NCI-H1694 treated with DMSO at 0.1 percent for 48 hours (cell line): ENCODE results near the gene PRM2.
"Not testable (repeated sequence)": the region's sequence is repeated elsewhere in the genome, so short reads cannot be mapped to it uniquely, and the experiment has no call there.

ENCODE experiments used
- DNase-seq: peaks from one replicate; lab custom pipeline; 2025; lab: John Stamatoyannopoulos, UW

The PRM2 gene

DNA sequence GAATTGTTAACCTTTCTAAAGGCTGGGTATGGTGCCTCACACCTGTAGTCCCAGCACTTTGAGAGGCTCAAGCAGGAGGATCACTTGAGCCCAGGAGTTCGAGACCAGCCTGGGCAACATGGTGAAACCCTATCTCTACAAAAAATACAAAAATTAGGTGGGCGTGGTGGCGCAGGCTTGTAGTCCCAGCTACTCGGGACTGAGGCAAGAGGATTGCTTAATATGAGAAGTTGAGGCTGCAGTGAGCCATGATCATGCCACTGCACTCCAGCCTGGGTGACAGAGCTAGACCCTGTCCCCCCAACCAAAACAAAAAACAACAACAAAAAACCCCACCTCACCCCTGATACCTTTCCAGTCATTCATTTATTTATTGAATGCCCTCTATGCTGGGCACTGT, 13.4 kb upstream of the PRM2 start:
- DNase-seq = not testable (repeated sequence)

DNA sequence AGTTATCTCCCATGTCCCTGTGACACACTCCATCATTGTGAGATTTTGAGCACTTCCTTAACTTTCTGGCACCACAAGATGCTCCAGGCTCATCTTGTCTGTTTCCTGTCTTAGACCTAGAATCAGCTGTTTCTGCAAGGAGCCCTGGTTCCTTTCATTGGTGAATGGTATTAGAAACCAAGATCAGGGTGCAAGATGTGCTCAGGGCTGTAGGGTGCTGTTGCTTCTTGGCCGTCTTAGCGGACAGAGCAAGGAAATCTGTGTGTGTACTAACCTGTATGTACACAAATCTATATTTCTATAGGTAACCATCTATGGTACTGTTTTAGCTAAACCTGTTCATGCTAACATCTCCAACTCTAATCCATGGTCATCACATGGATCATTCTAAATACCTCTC, 12.9 kb upstream of the PRM2 start:
- no peak for DNase-seq

DNA sequence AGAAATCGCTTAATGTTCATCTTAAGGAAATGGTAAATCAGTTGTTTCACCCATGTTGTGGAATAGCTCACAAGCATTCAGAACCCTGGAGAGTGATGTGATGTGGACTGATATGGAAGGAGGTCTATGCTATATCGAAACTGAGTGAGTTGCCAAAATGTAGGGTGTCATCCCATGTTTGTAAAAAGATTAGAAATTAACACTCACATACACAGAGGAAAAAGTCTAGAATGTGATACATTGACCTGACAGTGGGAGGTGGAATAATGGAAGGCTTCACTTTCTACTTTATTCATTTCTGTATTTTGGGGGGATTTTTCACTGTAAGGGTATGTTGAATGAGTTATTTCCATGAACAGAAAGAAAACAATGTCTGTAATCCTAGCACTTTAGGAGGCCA, 9.6 kb upstream of the PRM2 start:
- no peak for DNase-seq

DNA sequence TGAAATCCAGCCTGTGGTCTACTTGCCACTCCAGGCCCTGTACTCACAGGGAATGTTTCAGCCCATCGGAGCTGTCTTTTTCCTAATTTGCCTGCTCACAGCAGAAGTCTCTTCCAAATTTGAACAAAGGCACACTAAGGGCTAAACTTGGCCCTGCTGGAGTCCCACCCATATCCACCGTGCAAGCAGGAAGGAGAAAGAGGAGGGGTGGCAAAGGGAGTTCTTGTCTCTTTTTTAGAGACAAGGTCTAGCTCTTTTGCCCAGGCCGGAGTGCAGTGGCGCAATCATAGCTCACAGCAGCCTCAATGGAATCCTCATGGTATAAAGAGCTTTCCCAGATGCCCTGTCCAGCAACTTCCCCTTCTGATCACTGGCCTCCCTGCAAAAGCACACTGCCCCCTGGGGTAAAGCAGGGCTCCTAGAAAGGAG, 7.6 kb upstream of the PRM2 start:
- DNase-seq = no peak

DNA sequence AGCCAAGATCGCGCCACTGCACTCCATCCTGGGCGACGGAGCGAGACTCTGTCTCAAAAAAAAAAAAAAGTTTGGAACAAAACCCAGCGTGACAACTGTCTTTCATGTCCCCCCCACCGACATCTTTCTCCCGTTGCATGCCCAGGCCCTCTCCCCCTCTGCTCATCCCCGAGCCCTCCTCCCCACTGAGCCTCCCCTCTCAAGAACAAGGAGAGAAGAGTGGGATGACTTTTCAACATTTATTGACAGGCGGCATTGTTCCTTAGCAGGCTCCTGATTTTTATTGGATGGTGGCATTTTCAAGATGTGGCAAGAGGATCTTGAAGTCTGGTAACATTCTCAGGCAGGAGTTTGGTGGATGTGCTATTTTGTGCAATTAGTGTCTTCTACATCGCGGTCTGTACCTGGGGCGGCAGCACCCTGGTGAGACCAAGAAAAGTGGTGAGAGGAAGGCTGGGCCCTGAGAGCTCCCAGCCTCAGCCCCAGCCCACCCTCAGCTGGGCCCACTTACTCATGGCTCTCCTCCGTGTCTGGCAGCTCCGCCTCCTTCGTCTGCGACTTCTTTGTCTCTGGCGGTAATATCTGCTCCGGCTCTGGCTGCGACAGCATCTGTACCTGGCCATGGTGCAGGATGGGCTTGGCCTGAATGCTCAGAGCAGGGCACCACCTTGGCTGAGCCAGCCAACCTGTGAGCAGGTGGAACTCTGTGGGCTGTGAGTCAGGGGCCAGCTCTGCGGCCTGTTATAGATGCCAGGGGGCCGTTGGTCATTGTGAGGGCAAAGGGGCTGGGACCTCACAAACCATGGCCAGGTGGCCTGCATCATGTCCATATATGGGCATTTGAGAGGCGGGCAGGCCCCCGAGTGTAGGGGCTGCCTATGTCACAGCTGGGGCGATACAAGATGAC, 4.6 kb upstream of the PRM2 start, which contains the start of gene PRM1:
Gene PRM1 (minus strand): TSS at position 715 of the 907 bp plus-strand sequence. CDS start 92 bp downstream, at position 623.
- no peak for DNase-seq

DNA sequence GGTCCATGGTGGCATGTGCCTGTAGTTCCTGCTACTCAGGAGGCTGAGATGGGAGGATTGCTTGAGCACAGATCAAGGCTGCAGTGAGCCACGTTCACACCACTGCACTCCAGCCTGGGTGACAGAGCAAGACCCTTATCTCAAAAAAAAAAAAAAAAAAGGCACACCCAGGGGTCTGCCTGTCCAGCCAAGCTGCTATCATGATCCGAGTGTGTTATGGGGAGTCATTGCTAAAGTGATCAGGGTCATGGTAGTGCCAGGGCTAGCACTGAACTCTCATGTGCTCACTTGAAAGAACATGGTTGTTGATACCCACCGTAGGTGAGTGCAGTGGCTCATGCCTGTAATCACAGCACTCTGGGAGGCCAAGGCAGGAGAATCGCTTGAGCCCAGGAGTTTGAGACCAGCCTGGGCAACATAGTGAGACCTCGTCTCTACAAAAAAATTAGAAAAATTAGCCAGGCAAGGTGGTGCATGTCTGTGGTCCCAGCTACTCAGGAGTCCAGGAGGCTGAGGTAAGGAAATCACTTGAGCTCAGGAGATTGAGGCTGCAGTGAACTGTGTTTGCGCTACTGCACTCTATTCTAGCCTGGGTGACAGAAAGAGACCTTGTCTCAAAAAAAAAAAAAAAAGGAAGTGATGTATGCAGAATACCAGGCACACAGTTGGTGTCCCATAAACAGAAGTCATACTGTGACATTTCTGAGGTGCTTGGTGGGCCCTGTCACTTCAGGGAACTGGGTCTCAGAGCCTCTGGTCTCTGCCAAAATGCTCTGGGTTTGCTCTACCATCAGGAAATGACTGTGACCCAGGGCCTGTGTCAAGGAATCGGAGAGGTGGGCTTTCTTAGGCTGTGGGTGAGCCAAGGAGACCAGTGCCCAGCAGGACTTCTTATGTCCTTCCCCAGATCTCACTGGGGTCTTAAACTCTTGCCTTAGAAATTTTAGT, 2.7 kb upstream of the PRM2 start:
- no peak for DNase-seq

DNA sequence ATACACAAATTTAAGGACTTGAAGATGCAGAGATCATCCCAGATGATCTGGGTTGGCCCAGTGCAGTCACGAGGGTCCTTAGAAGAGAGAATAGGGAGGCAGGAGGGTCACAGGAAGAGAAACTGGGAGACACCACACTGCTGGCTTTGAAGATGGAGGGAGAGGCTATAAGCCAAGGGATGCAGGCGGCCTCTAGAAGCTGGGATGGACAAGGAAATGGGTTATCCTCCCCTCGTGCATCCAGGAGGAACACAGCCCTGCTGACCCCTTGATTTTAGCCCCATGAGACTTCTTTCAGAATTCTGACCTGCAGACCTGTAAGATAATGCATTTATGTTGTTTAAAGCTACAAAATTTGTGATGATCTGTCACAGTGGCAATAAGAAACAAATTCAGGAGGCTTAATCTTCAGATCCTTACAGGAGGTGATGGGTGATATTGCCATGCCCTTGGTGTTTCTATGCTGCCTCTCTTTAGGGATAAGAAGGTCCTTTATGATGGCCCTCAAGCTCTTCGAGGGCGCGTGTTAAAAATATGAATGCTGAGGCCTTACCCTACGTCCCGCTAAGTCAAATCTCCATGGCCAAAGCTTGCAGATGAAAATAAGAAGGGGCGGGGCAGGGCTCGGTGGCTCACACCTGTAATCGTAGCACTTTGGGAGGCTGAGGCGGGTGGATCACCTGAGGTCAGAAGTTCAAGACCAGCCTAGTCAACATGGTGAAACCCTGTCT, 1.5 kb upstream of the PRM2 start:
- no peak for DNase-seq

DNA sequence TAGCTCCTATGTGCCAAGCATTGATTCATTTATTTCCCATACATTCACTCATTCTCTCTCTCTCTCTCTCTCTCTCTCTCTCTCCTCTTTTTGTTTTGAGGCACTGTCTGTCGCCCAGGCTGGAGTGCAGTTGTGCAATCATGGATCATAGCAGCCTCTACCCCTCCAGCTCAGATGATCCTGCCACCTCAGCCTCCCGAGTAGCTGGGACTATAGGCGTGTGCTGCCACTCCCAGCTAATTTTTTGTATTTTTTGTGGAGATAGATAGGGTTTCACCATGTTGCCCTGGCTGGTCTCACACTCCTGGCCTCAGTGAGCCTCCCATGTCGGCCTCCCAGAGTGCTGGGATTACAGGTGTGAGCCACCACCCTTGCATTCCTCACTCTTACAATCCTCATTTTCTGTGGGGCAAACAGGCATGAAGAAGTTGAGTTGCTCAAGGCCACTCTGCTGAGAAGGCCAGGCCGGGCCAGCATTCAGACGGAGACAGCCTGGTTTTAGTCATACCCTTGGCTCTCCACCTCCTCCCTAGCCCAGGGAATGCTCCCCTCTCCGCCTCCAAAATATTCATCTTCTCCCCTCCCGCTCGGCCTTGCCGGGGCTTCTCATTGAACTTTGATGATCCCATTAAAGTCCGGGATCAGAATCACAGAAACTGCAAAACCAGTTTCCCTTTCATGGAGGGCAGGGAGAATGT, 765 bp upstream of the PRM2 start:
- no peak for DNase-seq

DNA sequence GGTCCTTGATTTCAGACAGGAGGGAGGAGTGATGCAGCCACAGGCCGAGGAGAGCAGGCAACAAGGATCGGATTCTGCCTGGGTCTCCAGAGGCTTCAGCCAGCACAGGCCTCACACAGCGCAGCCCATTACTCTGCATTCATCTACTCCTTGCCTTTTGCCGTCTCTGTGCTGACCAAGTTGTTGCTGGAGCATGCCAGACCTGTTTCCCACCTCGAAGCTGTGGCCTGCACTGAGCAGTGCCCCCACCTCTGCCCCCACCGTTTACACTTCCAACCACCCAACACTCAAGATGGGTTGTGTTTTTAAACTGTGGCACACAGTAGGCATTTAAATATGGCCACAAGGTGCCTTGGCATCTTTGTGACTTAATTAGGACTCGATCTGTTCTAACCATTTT, 1.3 kb downstream of the PRM2 start:
- DNase-seq = no peak

DNA sequence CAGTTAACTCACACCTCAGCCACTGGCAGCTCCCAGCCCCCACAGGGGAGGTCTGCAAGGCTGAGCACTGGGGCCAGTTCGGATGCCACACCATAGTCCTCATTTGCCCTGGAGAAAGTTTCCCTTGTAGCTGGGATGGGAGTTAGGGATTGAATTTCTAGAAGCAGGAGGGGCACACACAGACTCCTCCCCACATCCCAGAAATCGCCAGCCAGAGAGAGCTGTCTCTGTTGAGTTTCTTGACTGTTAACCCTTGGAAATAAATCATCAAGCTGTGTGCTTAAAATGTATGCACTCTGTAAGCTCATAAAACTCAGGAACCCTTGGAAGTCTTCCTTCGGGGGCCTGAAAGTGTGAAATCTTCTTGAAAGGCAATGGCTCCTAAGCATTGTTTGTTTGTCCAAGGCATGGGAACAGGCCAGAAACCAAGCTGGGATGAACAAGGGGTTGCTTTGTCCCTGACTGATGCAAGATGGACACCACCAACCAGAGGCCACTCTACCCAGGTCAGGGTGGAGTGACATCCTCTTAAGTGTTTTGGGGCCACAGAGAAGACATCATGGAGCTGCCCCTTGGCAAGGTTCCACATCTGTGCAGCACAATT, 2.5 kb downstream of the PRM2 start:
- DNase-seq = no peak

DNA sequence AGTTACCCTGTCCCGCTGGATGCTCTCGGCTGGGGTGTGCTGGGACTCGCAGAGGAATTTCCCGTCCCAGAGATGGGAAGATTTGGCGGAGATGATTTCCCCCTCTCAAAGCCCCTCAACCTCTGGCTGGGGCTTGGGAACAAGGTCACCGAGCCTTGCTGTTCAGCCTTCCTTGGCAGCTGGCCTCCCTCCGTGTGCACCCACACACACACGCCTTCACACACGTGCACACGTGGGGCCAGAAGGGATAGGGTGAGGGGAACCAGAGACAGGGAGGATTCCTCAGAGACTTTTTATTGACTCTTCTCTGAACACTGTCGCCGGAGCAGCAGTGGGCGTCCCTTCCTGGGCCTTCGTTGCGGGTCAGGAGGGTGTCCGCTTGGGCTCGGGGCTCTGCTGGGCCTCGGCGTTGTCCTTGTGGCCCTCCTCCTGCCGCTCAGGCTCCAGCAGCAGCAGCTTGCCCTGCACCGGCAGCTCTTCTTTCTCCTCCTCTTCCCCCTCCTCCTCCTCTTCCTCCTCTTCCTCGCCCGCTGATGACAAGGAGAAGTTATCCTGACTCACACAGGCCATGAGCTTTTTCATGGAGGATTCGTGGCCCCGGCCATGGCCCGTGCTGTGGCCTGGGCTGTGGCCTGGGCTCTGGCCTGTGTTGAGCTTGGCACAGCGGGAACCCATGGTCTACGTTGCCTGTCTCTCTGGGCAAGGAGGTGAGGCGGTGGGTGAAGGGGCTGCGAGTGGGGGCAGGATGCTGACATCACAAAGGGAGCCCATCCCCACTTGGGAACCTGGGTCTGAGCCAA, 3.2 kb downstream of the PRM2 start, which contains the start of gene PRM3:
Gene PRM3 (minus strand): TSS at position 709 of the 800 bp plus-strand sequence. CDS start 34 bp downstream, at position 675.
- no peak for DNase-seq

DNA sequence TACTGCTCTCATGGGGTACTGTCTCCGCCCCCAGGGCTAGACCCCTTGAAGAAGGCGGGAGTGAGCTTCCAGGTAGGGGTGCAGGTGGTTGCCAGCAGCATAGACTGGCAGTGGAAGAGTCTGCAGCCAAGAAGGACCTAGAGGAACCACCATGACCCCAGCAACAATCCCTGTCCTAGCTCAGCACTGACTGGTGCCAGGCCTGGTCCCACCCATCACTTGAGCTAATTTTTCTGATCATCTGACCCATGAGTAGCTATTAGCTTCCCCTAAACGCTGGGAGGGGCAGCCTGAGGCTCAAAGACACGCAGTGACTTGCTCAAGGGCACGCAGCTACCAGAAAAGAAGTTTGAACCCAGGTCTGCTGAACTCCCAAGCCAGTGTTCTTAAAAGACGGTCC, 3.8 kb downstream of the PRM2 start:
- no peak for DNase-seq

DNA sequence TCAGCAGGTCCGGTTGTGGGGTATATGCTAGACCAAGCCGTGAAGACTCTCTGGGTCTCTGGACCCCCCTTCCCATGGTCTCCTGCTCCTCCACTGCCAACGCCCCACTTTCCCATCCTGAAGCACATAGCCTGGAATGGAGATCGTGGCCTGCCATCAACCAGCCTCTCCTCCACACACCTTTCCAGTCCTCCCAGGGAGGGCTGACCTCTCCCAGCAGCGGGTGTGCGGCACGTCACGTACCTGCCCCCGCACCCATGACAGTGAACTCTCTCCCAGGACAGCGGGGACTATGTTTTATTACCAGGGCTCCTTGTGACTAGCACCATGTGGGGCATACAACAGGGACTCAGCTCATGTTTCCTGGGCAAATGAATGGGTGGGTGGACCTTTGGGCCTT, 4.7 kb downstream of the PRM2 start:
- no peak for DNase-seq

DNA sequence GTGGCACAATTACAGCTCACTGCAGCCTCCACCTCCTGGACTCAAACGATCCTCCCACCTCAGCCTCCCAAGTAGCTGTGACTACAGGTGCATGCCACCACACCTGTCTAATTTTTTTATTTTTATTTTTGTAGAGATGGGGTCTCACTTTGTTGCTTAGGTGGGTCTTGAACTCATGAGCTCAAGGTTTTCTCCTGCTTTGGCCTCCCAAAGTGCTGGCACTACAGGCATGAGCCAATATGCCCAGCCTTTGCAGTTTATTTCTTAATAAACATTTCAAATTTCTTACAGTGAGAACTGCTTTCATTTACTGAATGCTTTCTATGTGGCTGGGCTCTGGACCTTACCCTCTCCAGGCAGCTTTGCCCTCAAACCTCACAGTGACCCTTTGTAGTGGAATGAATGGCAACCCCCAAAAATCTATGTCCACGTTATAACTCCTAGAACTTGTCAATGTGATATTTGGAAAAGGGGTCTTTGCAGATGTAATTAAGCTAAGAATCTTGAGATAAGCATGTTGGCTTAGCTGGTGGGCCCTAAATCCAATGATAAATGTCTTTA, 5.6 kb downstream of the PRM2 start:
- no peak for DNase-seq

DNA sequence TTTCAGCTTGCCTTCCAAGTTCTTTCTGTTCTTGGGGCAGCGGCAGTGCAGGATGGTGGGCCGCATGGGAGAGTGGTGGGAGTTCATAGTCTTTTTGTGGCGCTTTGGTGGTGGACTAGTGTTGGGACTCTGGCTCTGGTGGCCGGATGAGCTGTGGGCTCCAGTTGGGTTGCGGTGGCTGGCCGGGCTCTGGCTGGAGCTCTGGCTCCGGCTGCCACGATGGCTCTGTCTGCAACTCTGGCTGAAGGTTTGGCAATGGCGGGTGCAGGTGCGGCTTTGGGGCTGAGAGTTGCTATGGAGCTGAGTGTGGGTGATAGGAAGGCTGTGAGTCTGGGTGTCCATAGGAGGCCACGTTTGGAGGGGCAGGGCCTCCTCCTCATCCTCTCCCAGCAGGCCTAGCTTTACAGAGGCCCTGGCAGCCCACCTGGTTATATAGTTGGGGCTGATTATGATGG, 7.3 kb downstream of the PRM2 start, which contains the start of gene TNP2:
Gene TNP2 (minus strand): TSS at position 405 of the 455 bp plus-strand sequence. CDS start 63 bp downstream, at position 342.
- DNase-seq = no peak

DNA sequence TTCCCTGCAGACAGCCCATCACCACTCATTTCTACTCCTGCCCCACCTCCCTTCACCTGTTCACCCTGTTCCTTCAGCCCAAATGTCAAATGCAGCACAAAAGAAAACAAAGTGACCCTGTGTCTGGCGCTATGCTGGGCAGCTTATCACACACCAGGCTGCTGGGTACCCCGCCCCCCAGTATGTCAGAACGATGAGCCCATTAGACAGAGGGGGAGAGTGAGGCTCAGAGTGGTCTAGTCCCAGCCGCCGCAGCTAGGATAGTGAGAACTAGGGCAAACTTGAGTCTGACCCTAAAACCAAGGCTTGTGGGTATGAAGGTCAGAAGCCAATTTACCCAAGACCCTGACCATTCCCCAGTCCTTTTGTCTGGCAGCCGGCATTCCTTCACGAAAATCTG, 11.2 kb downstream of the PRM2 start:
- no peak for DNase-seq

DNA sequence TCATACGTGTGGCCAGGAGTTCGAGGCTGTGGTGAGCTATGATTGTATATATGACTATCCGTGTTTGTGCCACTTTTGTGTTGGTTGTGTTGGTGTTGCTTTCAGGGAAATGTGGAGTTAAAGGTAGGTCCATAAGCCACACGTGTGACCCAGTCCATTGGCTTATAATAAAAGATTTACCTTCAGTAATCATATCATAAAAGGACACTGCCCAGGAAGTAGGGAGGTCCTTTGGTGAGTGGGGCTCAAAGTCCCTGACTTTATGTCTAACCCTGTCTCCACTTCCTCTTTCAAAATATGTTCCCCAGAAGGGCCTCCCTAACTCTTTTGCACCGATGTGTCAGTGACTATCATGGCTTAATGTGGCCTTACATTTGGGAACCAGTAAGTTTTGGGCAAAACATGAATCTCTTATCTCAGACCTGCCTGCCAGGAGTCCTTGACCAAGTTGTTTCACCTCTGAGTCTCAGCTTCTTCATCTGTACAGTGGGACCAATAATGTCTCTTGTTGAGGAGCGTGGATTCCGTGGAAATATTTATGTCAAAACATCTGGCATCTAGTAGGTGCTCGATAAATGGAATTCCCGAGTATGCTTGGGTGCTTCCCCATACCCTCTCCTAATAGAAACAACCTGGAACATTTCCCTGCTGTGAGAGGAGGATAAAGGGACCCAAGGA, 12.0 kb downstream of the PRM2 start:
- DNase-seq = no peak

DNA sequence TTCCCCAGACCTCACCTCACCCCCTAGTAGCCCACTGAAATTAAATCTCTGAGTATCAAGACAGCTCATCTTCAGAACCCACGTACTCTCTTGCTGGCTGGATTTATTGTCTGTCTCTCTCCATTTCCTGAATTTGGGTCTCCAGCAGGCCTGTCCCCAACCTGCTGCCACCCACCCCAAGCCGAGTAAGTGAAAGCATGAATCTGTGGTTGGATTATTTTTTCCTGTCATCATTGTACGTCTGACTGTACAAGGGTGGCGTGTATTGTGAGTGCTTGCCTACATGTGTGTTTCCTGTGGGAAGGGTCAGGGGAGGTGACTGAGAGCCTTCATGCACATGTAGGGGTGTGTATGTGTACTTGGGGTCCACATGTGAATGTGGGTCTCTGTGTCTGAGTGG, 12.5 kb downstream of the PRM2 start:
- DNase-seq = no peak

DNA sequence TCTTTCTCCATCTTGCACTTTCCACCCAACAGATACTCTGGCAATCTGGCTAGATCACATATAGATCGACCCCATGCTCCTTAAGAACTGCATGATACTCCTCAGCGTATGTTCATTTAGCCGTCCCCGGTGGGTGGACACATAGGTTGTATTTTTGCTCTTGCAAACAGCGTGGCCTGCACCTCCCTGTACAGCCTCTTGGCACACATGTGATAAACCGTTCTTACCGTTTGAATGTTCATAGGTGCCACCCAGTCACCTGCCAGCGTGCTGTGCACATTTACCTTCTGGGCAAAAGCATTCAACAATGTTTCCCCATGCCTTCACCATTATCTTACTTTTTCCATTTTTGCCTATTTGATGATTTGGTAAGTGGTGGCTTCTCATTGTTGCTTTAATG, 13.4 kb downstream of the PRM2 start:
- DNase-seq = no peak
